ENCODE data around the gene ZCCHC14. TPM values are rescaled to one million over a fixed set of nuclear protein-coding genes. Genes with fewer than 3 reads are reported as not detected.

Gene ZCCHC14
- total RNA-seq, 1 experiment from 2014 or later = 37.8 TPM

GRCh38 chr16:87540072-87540896 is 47.5 kb upstream of the ZCCHC14 start:
- Histone ChIP-seq H3K9me3 (ENCODE audit: control insufficient read depth in 1 of 2, insufficient read depth in 1 of 2, low read depth in 1 of 2, low read length in 2 of 2) (no peaks in the 10 kb centered on the region), H3K27me3 (ENCODE audit: insufficient read depth, low read length) (peaks cover 31% of the 10 kb centered on the region; the same call in 1 of the 2 replicates), H3K9ac (ENCODE audit: low read length) (no peak overlapping the region), H3K4me3 (replicated peaks in 1 of 2; ENCODE audit: low read depth in 1 of 2, low read length in 2 of 2) (no peak overlapping the region), H2AFZ (ENCODE audit: low read depth, low read length, poor library complexity, severe bottlenecking) (no peak overlapping the region), H3K27ac (ENCODE audit: low read depth, low read length) (no peak overlapping the region), H3K79me2 (ENCODE audit: insufficient read depth, low read length) (no peaks in the 10 kb centered on the region), H3K9me2 (ENCODE audit: insufficient read depth) (no peaks in the 10 kb centered on the region), H4K20me1 (ENCODE audit: insufficient read depth) (no peaks in the 10 kb centered on the region), H3K4me1 (ENCODE audit: control insufficient read depth in 1 of 2, insufficient read depth in 2 of 2, low read length in 2 of 2) (no peaks in the 10 kb centered on the region), H3K36me3 (ENCODE audit: control insufficient read depth in 1 of 2, insufficient read depth in 2 of 2, low read length in 2 of 2) (no peaks in the 10 kb centered on the region), H3K4me2 (ENCODE audit: low read length) (no peak overlapping the region)
- ChIA-PET CTCF (interaction anchor here (1.0 kb wide), 1 partner anchor 12 kb away, joined by 5 read pairs; no protein-coding TSS in a partner anchor), POLR2A (no interaction called here), RAD21 (ENCODE audit: low non-redundant PET in 1 of 2, low total read pairs in 2 of 2, uncharacterized antibody in 2 of 2, unreplicated experiment in 2 of 2) (no interaction called here)
- TF ChIP-seq FOSL1 (IDR thresholded peaks at IDR 0.05; ENCODE audit: low read depth) (no peak), ATF3 (IDR thresholded peaks at IDR 0.05) (no peak), TCF7L2 (IDR thresholded peaks at IDR 0.05; ENCODE audit: borderline replicate concordance, extremely low read depth, insufficient read depth, insufficient read length) (no peak), CBX3 (IDR thresholded peaks at IDR 0.05; ENCODE audit: low read depth) (no peak)
- no TSS peak for BruUV-seq (replicated peaks)
- DNase-seq (ENCODE audit: low read depth, low spot score) (no peak), ATAC-seq (no peak)
- intact Hi-C loops (cut with micrococcal nuclease) = no loop called here

- ChIA-PET CTCF (interaction anchor here (0.9 to 1.3 kb wide), 2 partner anchors 12 to 96 kb away, joined by 3 read pairs; no protein-coding TSS in a partner anchor), RAD21 (ENCODE audit: low non-redundant PET in 1 of 2, low total read pairs in 2 of 2, uncharacterized antibody in 2 of 2, unreplicated experiment in 2 of 2) (no interaction called here), POLR2A (no interaction called here)
- ATAC-seq (no peak), DNase-seq (ENCODE audit: low read depth, low spot score) (no peak)
- no peak overlapping the region for H2AFZ ChIP-seq (ENCODE audit: low read depth, low read length, poor library complexity, severe bottlenecking)
- no TSS peak for BruUV-seq (replicated peaks)
- no peaks in the 10 kb centered on the region for H4K20me1 ChIP-seq (ENCODE audit: insufficient read depth)
- H3K4me2 ChIP-seq (ENCODE audit: low read length) = no peak overlapping the region
- intact Hi-C loops (cut with micrococcal nuclease) = no loop called here
- H3K27me3 ChIP-seq (ENCODE audit: insufficient read depth, low read length) = peaks cover 31% of the 10 kb centered on the region; the same call in 1 of the 2 replicates
- no peak overlapping the region for H3K4me3 ChIP-seq (replicated peaks in 1 of 2; ENCODE audit: low read depth in 1 of 2, low read length in 2 of 2)
- H3K79me2 ChIP-seq (ENCODE audit: insufficient read depth, low read length) = no peaks in the 10 kb centered on the region
- H3K9me2 ChIP-seq (ENCODE audit: insufficient read depth) = no peaks in the 10 kb centered on the region
- no peak overlapping the region for H3K27ac ChIP-seq (ENCODE audit: low read depth, low read length)
- H3K9ac ChIP-seq (ENCODE audit: low read length) = no peak overlapping the region
- H3K4me1 ChIP-seq (ENCODE audit: control insufficient read depth in 1 of 2, insufficient read depth in 2 of 2, low read length in 2 of 2) = no peaks in the 10 kb centered on the region
- no peaks in the 10 kb centered on the region for H3K36me3 ChIP-seq (ENCODE audit: control insufficient read depth in 1 of 2, insufficient read depth in 2 of 2, low read length in 2 of 2)
- TF ChIP-seq JUND (IDR thresholded peaks at IDR 0.05) = no peak
- TF ChIP-seq REST (IDR thresholded peaks at IDR 0.05; ENCODE audit: low read depth) = no peak
- no peak for TF ChIP-seq EZH2phosphoT487 (IDR thresholded peaks at IDR 0.05; ENCODE audit: borderline replicate concordance)
- no peak for TF ChIP-seq ZFX (IDR thresholded peaks at IDR 0.05)
- H3K9me3 ChIP-seq (ENCODE audit: control insufficient read depth in 1 of 2, insufficient read depth in 1 of 2, low read depth in 1 of 2, low read length in 2 of 2) = no peaks in the 10 kb centered on the region
Measured at GRCh38 chr16:87539113-87539512, 46.3 kb upstream of the ZCCHC14 start.

Data from HCT116 (cell line).